ENCODE results near the gene PRDM16. TPM values are rescaled to one million over a fixed set of nuclear protein-coding genes. Genes with fewer than 3 reads are reported as not detected.
A peak's percentile ranks its signal among the peaks of the same experiment; 100 is the strongest.

Gene PRDM16
- total and polyA plus RNA-seq, 2 of the 8 experiments (the other 6 are each of a cell fraction or from before 2014, with no cell fraction given): 0.39 to 0.43 TPM

- FAIRE-seq: no peak
- Histone ChIP-seq H2BK20ac (ENCODE audit: low read length) (0 out of 2 replicates have a peak overlapping the region, but pooled peaks have one; percentile 87), H2BK15ac (ENCODE audit: low read length) (peak overlapping the region; percentile 99), H4K20me1 (replicated peaks in 1 of 2; ENCODE audit: control insufficient read depth in 1 of 2, insufficient read depth in 2 of 2, low read length in 2 of 2) (peaks cover 3 to 7% of the 10 kb centered on the region in 2 experiments), H3K9ac (replicated peaks in 1 of 4; ENCODE audit: extremely low read depth in 1 of 4, low read depth in 3 of 4, low read length in 3 of 4) (peak overlapping the region in 1 of 4 experiments; percentile 33; a peak in 2 of 7 replicates), H3K4me2 (ENCODE audit: insufficient read depth in 1 of 2, low read depth in 2 of 2, low read length in 2 of 2) (peak overlapping the region; percentile 68 to 83), H3K36me3 (ENCODE audit: control insufficient read depth in 2 of 4, insufficient read depth in 4 of 4, low read length in 3 of 4) (no peaks in the 10 kb centered on the region), H2BK12ac (ENCODE audit: low read depth, low read length) (peak overlapping the region; percentile 78; the same call in 1 of the 2 replicates), H3K18ac (ENCODE audit: extremely low read depth, low read length) (peak overlapping the region; percentile 81), H3K4me3 (ENCODE audit: extremely low read depth in 1 of 4, insufficient read depth in 2 of 4, low read depth in 3 of 4, low read length in 4 of 4) (peak overlapping the region; percentile 50 to 83 (median 56); a peak in 5 of 8 replicates), H3K4me1 (replicated peaks in 1 of 4; ENCODE audit: control insufficient read depth in 3 of 4, insufficient read depth in 4 of 4, low read length in 3 of 4) (peaks cover 0 to 20% (median 16%) of the 10 kb centered on the region in 4 experiments; a peak in 6 of 7 replicates), H3K14ac (ENCODE audit: insufficient read length) (no peak overlapping the region), H4K5ac (ENCODE audit: insufficient read length, low read depth, low read length) (peak overlapping the region; percentile 91), H3K56ac (replicated peaks; ENCODE audit: insufficient read length, low read depth, low read length) (no peak overlapping the region), H3K4ac (replicated peaks; ENCODE audit: insufficient read length, low read depth, low read length) (peak overlapping the region; percentile 94), H2BK120ac (replicated peaks; ENCODE audit: low read depth, low read length) (peak overlapping the region; percentile 79), H4K91ac (replicated peaks; ENCODE audit: insufficient read length, low read length) (peak overlapping the region; percentile 96), H3K27ac (ENCODE audit: low read depth, low read length) (peak overlapping the region; percentile 78; the same call in 1 of the 2 replicates), H2BK5ac (ENCODE audit: low read depth, low read length) (peak overlapping the region; percentile 94), H2AK5ac (ENCODE audit: low read depth, low read length) (peak overlapping the region; percentile 58; the same call in 1 of the 2 replicates), H3K23ac (ENCODE audit: insufficient read length) (no peak overlapping the region), H3K79me2 (ENCODE audit: control insufficient read depth in 1 of 2, insufficient read depth in 2 of 2, low read length in 2 of 2) (peaks cover 0 to 13% of the 10 kb centered on the region in 2 experiments; a peak in 1 of 4 replicates), H3K27me3 (replicated peaks in 1 of 4; ENCODE audit: control insufficient read depth in 3 of 4, extremely low read depth in 1 of 4, insufficient read depth in 3 of 4, low read length in 3 of 4) (peaks cover 0 to 3% (median 0%) of the 10 kb centered on the region in 4 experiments; a peak in 1 of 7 replicates), H2AFZ (ENCODE audit: low read length) (no peak overlapping the region), H3K23me2 (ENCODE audit: low read depth, low read length) (peaks cover 3% of the 10 kb centered on the region; the same call in 1 of the 2 replicates), H3K79me1 (ENCODE audit: low read depth, low read length) (no peaks in the 10 kb centered on the region; the same call in 1 of the 2 replicates), H3K9me3 (ENCODE audit: insufficient read depth in 2 of 2, low read depth in 1 of 2, low read length in 1 of 2) (no peaks in the 10 kb centered on the region), H4K8ac (ENCODE audit: extremely low read depth, insufficient read depth, low read length) (peak overlapping the region; percentile 76; the same call in 1 of the 2 replicates)
- WGBS, 2 experiments (ENCODE audit: extremely low coverage in 1 of 2, insufficient coverage in 1 of 2, insufficient read length in 1 of 2, insufficient replicate concordance in 2 of 2, low coverage in 1 of 2, low lambda C conversion rate in 2 of 2, missing lambda C conversion rate in 1 of 2): 91% methylated on average over 18 of the region's 18 CpGs; no CpG with 5 or more reads in 1 of the 2 experiments
- DNase-seq (ENCODE audit: low read depth in 1 of 2, low spot score in 2 of 2): no peak
- ChIA-PET POLR2A (ENCODE audit: partially characterized antibody) (interaction anchor here (1.2 to 4.1 kb wide), 5 partner anchors 16 to 26 kb away, joined by 3 to 26 read pairs (median 5); no protein-coding TSS in a partner anchor), CTCF (ENCODE audit: partially characterized antibody) (interaction anchor here (0.9 to 1.6 kb wide), 4 partner anchors 16 to 163 kb away, joined by 3 to 7 read pairs (median 4); no protein-coding TSS in a partner anchor)
- no peak for TF ChIP-seq EP300 (IDR thresholded peaks at IDR 0.05; ENCODE audit: borderline replicate concordance in 1 of 2, low read depth in 2 of 2, low read length in 2 of 2)
- TF ChIP-seq ZNF274 (IDR thresholded peaks at IDR 0.05; ENCODE audit: borderline replicate concordance, extremely low read depth, low read length): no peak
- TF ChIP-seq KDM1A (IDR thresholded peaks at IDR 0.05; ENCODE audit: borderline replicate concordance, low read length): peak; percentile 3; the same call in 1 of the 2 replicates
- TF ChIP-seq BCL11A (IDR thresholded peaks at IDR 0.05; ENCODE audit: low read depth in 2 of 2, low read length in 2 of 2): no peak
- no peak for TF ChIP-seq POLR2A (IDR thresholded peaks at IDR 0.05; ENCODE audit: control extremely low read depth in 1 of 2, low read depth in 2 of 2, low read length in 2 of 2)
- TF ChIP-seq, protein P1, sequence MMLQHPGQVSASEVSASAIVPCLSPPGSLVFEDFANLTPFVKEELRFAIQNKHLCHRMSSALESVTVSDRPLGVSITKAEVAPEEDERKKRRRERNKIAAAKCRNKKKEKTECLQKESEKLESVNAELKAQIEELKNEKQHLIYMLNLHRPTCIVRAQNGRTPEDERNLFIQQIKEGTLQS (IDR thresholded peaks at IDR 0.05; ENCODE audit: insufficient read depth, low read depth, low read length): no peak
These were observed 386.9 kb downstream of the PRDM16 start for GRCh38 chr1:3455670-3456448.

All from H1 (cell line).